ENCODE results near the gene E4F1. TPM values are rescaled to one million over a fixed set of nuclear protein-coding genes. Genes with fewer than 3 reads are reported as not detected.

Gene E4F1
- total and polyA plus RNA-seq, 9 of the 15 experiments (the other 6 are each of a cell fraction or from before 2014, with no cell fraction given), result 0.48 to 94.9 (median 20.4) TPM

- peak; percentile 59 for TF ChIP-seq ETS1 (conservative IDR thresholded peaks at IDR 0.05; ENCODE audit: control insufficient read depth, low read depth, low read length)
- TF ChIP-seq ZNF146 (CRISPR knock-in tag; IDR thresholded peaks at IDR 0.05; ENCODE audit: unreplicated experiment), result no peak
- no peak for TF ChIP-seq RNF219 (CRISPR knock-in tag; IDR thresholded peaks at IDR 0.05)
- no peak for TF ChIP-seq COPS2 (conservative IDR thresholded peaks at IDR 0.05)
- TF ChIP-seq RREB1 (CRISPR knock-in tag; IDR thresholded peaks at IDR 0.05), result no peak
- no peak for TF ChIP-seq TCF15 (CRISPR knock-in tag; IDR thresholded peaks at IDR 0.05)
- peak; percentile 53 for TF ChIP-seq NFIC (IDR thresholded peaks at IDR 0.05)
- no peak for TF ChIP-seq ATF4 (CRISPR knock-in tag; IDR thresholded peaks at IDR 0.05)
- TF ChIP-seq ZNF212 (CRISPR knock-in tag; IDR thresholded peaks at IDR 0.05), result no peak
- no peak for TF ChIP-seq SNIP1 (IDR thresholded peaks at IDR 0.05; ENCODE audit: low read depth)
- peak; percentile 42 for TF ChIP-seq CCNT2 (IDR thresholded peaks at IDR 0.05; ENCODE audit: borderline replicate concordance, extremely low read depth, insufficient read length, low read depth, low read length)
- 0 out of 6 replicates have a peak, but pooled peaks of 1 of the 3 experiments have one; percentile 1 for TF ChIP-seq CTCF (IDR thresholded peaks at IDR 0.05 in 2 of 3, conservative IDR thresholded peaks at IDR 0.05 in 1 of 3; ENCODE audit: insufficient read depth in 2 of 3, low read depth in 1 of 3, low read length in 3 of 3)
- TF ChIP-seq NELFE (IDR thresholded peaks at IDR 0.05; ENCODE audit: insufficient read depth, insufficient read length), result no peak
- TF ChIP-seq FOXA1 (IDR thresholded peaks at IDR 0.05; ENCODE audit: borderline replicate concordance), result no peak
Measured at GRCh38 chr16:2223221-2223941, at the start of gene E4F1 (continued).

All from K562 (cell line).